IPS-15b (cell line): ENCODE results near the gene OR10S1.
"Not testable (repeated sequence)": the region's sequence is repeated elsewhere in the genome, so short reads cannot be mapped to it uniquely, and the experiment has no call there.

Experiments
- H3K27me3 ChIP-seq: one replicate; pipeline ENCODE4 v1.6.1; 2013; ENCODE audit warnings: low read length; ENCODE audit not compliant: control insufficient read depth, insufficient read depth
- H3K36me3 ChIP-seq: one replicate; pipeline ENCODE4 v1.6.1; 2013; ENCODE audit warnings: low read length; ENCODE audit not compliant: control insufficient read depth, insufficient read depth
- H3K4me1 ChIP-seq: one replicate; pipeline ENCODE4 v1.6.1; 2013; ENCODE audit warnings: mild to moderate bottlenecking, low read length; ENCODE audit not compliant: control insufficient read depth, insufficient read depth
- H3K4me3 ChIP-seq: one replicate; pipeline ENCODE4 v1.5.1; 2013; ENCODE audit warnings: low read depth, low read length
- H3K9ac ChIP-seq: one replicate; pipeline ENCODE4 v1.6.1; 2013; ENCODE audit warnings: low read depth, mild to moderate bottlenecking, low read length
- H3K9me3 ChIP-seq: one replicate; pipeline ENCODE4 v1.6.1; 2013; ENCODE audit warnings: mild to moderate bottlenecking, low read length; ENCODE audit not compliant: control insufficient read depth, insufficient read depth

Gene OR10S1, protein sequence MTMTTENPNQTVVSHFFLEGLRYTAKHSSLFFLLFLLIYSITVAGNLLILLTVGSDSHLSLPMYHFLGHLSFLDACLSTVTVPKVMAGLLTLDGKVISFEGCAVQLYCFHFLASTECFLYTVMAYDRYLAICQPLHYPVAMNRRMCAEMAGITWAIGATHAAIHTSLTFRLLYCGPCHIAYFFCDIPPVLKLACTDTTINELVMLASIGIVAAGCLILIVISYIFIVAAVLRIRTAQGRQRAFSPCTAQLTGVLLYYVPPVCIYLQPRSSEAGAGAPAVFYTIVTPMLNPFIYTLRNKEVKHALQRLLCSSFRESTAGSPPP

DNA sequence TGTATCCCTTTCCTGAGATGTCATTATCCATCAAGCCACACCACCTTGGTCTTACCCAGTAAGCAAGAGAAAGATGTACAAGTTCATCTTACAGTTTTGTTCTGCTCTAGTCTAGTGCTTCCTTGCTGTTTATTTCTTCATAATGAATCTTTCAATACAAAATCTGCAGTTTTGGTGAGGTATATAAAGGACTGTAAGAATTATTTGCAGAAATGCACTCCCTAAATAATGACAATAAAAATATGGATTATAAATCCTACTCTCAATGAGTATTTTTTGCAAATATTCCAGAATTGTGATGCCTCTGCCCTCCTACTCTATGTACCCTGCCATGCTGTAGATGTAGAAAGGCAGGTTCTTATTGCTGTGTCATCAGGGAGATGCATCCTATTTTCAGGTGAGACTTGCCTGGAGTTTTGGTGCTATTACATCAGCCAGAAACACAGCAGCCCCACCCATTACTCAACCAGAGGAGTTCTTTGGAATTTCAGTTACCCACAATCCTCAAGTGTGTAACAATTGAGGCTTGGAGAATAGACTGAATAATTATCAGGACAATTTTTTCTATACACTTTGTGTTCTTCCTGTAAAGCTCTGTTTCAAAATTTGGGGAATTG lies at the start of gene OR10S1:
TSS of gene OR10S1 (minus strand) at position 51 of the 617 bp plus-strand sequence. CDS start 117 bp downstream, outside the sequence.
- Histone ChIP-seq H3K27me3 (no peaks in the 10 kb centered on the region), H3K4me3 (no peak within 1 kb of the TSS), H3K4me1 (no peaks in the 10 kb centered on the region), H3K9me3 (no peaks in the 10 kb centered on the region), H3K9ac (no peak within 1 kb of the TSS), H3K36me3 (no peaks in the 10 kb centered on the region)

DNA sequence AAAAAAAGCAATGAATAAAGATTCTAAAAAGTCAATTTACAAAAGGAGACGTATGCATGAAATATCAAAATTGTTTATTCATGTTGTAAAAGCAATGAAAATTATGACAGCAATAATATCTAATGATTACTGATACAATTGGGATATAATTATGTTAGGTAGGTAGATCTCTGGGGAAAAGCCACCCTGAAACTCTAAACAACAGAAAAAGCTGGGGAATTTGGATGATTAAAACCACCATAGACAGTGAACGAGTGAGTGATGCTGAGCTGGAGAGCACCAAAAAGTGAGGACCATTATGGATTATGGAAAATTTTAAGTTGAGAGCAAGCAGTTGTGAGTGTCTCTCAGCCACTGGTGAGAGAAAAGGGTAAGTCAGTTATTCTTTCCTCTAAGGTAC lies 48.9 kb upstream of the OR10S1 start, which contains the start of gene OR10G8:
TSS of gene OR10G8 (plus strand) at position 301 of the 400 bp plus-strand sequence. CDS start 2,825 bp downstream, outside the sequence.
- no peaks in the 10 kb centered on the region for H3K27me3 ChIP-seq
- H3K4me1 ChIP-seq = no peaks in the 10 kb centered on the region
- H3K36me3 ChIP-seq = no peaks in the 10 kb centered on the region
- H3K4me3 ChIP-seq = no peak within 1 kb of the TSS
- H3K9ac ChIP-seq = no peak within 1 kb of the TSS
- H3K9me3 ChIP-seq = no peaks in the 10 kb centered on the region

DNA sequence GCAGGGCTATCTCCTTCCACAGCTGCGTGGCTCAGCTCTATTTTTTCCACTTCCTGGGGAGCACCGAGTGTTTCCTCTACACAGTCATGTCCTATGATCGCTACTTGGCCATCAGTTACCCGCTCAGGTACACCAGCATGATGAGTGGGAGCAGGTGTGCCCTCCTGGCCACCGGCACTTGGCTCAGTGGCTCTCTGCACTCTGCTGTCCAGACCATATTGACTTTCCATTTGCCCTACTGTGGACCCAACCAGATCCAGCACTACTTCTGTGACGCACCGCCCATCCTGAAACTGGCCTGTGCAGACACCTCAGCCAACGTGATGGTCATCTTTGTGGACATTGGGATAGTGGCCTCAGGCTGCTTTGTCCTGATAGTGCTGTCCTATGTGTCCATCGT lies 38.3 kb upstream of the OR10S1 start:
- not testable (repeated sequence) for H3K27me3 ChIP-seq, H3K9ac ChIP-seq, H3K36me3 ChIP-seq, H3K4me3 ChIP-seq, H3K9me3 ChIP-seq, H3K4me1 ChIP-seq

DNA sequence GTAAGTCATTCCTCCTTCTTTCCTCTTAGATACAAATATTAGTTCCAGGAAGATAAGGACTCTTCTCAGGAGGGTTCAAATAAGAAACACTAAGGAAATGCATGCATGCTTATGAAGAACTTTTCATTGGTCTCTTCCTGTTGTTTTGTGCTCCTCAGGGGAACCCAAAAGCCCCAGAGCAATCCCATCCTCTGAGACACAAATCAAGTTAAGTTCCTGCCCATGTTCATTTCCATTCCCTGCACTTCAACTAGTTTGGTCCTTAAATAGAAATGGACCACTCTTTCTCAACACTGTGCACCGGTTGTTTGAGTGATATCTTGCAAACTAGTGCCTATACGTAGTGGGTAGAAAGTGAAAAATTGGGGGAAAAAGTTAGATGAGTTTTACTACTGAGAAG lies 35.1 kb upstream of the OR10S1 start, which contains the start of gene OR10G4:
TSS of gene OR10G4 (plus strand) at position 301 of the 400 bp plus-strand sequence. CDS start 2,578 bp downstream, outside the sequence.
- H3K9ac ChIP-seq = no peak within 1 kb of the TSS
- no peaks in the 10 kb centered on the region for H3K4me1 ChIP-seq
- H3K36me3 ChIP-seq = no peaks in the 10 kb centered on the region
- no peaks in the 10 kb centered on the region for H3K27me3 ChIP-seq
- no peak within 1 kb of the TSS for H3K4me3 ChIP-seq
- no peaks in the 10 kb centered on the region for H3K9me3 ChIP-seq

DNA sequence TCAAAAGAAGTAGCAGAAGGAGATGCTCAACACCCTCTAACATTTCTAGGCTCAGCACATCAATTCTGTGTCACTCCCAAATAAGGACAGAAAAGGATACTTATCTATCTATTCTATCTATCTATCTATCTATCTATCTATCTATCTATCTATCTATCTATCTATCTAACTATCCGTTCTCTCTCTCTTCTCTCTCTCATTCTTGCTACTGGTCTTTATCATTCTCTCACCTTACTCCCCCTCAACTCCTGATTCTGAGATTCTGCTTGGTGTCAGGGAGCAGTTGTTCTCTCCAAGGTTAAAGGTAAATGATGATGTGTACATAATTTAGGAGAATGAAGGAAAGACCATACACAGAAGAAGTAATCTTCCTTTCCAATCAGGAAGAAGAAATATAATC lies 17.5 kb upstream of the OR10S1 start, which contains the start of gene OR10G6:
TSS of gene OR10G6 (minus strand) at position 43 of the 400 bp plus-strand sequence. CDS start at position 43, 0 bp downstream.
- no peak within 1 kb of the TSS for H3K9ac ChIP-seq
- H3K36me3 ChIP-seq = no peaks in the 10 kb centered on the region
- no peak within 1 kb of the TSS for H3K4me3 ChIP-seq
- no peaks in the 10 kb centered on the region for H3K9me3 ChIP-seq
- H3K4me1 ChIP-seq = no peaks in the 10 kb centered on the region
- H3K27me3 ChIP-seq = no peaks in the 10 kb centered on the region

DNA sequence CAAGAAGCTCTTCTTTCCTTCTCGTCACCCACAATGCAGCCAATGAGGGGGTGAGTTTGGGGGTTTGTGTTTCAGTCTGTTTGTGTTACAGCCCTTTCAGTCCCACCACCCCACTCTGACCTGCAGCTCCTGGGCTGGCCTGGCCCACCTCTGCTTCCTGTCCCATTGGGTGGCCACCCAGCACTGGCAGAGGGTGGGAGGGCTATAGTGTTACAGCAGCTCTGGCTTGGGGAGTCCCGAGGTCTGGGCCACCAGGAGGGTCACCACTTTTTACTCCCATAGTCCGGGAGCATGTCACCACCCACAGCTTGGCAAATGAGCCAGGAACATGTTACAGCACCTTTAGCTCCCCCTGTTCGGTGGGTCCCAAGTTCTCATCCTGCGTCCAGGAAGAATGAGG lies 1.7 kb upstream of the OR10S1 start:
- H3K9me3 ChIP-seq = no peaks in the 10 kb centered on the region
- no peak overlapping the region for H3K4me3 ChIP-seq
- no peaks in the 10 kb centered on the region for H3K36me3 ChIP-seq
- no peaks in the 10 kb centered on the region for H3K4me1 ChIP-seq
- no peaks in the 10 kb centered on the region for H3K27me3 ChIP-seq
- no peak overlapping the region for H3K9ac ChIP-seq

DNA sequence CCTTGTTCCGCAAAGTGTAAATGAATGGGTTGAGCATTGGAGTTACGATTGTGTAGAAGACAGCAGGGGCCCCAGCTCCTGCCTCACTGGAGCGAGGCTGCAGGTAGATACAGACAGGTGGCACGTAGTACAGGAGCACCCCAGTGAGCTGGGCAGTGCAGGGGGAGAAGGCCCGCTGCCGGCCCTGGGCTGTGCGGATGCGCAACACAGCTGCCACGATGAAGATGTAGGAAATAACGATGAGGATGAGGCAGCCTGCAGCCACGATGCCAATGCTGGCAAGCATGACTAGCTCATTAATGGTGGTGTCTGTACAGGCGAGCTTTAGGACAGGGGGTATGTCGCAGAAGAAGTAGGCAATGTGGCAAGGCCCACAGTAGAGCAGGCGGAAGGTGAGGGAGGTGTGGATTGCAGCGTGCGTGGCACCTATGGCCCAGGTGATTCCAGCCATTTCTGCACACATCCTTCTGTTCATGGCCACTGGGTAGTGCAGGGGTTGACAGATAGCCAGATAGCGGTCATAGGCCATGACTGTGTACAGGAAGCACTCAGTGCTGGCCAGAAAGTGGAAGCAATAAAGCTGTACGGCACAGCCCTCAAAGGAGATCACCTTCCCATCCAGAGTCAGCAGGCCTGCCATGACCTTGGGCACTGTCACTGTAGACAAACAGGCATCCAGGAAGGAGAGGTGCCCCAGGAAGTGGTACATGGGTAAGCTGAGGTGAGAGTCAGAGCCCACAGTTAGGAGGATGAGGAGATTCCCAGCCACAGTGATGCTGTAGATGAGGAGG lies 616 bp downstream of the OR10S1 start:
- Histone ChIP-seq H3K9ac (no peak overlapping the region), H3K4me3 (no peak overlapping the region), H3K9me3 (no peaks in the 10 kb centered on the region), H3K4me1 (no peaks in the 10 kb centered on the region), H3K27me3 (no peaks in the 10 kb centered on the region), H3K36me3 (no peaks in the 10 kb centered on the region)

DNA sequence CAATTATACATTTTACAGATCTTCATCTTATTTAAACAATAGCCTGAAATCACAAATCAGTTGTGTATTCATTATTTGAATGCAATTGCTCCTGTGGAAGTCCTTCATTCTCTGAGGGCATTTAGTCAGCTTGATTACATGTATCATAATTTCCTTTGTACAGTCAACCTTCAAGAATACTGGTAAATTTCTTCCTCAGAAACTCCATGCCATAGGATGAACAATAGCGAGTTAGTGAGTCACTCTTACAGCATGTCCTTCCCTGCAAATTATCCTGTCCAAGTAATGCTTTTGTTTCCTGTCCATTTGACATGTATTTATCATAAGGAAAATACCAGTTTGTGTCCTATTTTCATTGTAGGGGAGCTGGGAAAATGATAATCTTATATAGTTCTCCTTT lies 3.8 kb downstream of the OR10S1 start:
- H3K9me3 ChIP-seq = no peaks in the 10 kb centered on the region
- no peaks in the 10 kb centered on the region for H3K4me1 ChIP-seq
- H3K9ac ChIP-seq = no peak overlapping the region
- no peak overlapping the region for H3K4me3 ChIP-seq
- H3K27me3 ChIP-seq = no peaks in the 10 kb centered on the region
- no peaks in the 10 kb centered on the region for H3K36me3 ChIP-seq

DNA sequence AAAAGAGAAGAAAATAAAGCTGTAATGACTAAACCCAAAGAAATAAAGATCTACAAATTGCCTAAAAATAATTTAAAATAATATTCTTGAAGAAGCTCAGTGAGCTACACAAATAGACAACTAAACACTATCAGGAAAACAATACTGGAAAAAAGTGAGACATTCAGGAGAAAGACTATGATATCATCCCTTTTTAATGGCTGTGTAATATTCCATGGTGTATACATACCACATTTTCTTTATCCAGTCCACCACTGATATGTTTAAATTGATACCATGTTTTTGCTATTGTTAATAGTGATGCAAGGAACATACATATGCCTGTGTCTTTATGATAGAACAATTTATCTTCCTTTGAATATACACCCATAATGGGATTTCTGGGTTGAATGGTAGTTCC lies 20.8 kb downstream of the OR10S1 start:
- Histone ChIP-seq H3K27me3 (no peaks in the 10 kb centered on the region), H3K9ac (no peak overlapping the region), H3K9me3 (no peaks in the 10 kb centered on the region), H3K4me1 (no peaks in the 10 kb centered on the region), H3K4me3 (no peak overlapping the region), H3K36me3 (no peaks in the 10 kb centered on the region)

DNA sequence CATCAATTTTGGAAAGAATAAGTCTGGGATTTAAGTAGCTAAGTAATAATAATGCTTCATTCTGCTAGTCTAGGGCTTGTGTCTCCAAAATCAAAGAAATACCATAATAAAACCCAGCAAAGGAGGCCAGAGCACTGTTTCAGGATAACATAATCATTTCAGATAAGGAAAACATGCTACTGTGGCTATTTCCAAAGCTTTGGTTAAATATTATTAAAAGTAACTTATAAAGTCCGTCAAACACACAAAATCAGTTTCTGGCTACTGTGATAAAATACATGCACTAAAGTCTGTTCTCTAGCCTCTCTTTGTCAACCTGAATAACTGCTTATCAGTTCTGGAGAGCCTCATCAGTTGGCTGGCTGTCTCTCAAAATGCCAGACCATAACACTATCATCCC lies 32.4 kb downstream of the OR10S1 start:
- Histone ChIP-seq H3K4me1 (no peaks in the 10 kb centered on the region), H3K36me3 (no peaks in the 10 kb centered on the region), H3K4me3 (no peak overlapping the region), H3K27me3 (no peaks in the 10 kb centered on the region), H3K9me3 (no peaks in the 10 kb centered on the region), H3K9ac (no peak overlapping the region)

DNA sequence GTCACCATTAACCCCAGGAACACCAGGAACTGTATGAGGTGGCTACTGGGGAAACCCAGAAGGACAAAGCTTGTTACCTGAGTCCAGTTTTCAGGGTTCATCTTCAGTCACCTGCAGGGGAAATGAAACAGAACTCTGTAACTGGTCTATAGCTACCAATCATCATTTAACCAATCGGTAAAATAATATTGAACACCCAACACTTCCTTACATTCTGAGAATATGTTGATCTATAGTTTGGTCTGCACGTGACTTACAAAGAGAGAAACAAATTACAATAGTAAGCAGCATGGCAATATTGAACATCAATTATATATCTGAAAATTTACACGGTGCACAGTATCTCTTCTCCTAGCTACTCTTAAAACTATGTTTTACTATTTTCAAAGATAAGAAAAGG lies 33.8 kb downstream of the OR10S1 start, which contains the start of gene OR6T1:
TSS of gene OR6T1 (minus strand) at position 101 of the 400 bp plus-strand sequence. CDS start at position 101, 0 bp downstream.
- Histone ChIP-seq H3K4me1 (no peaks in the 10 kb centered on the region), H3K4me3 (no peak within 1 kb of the TSS), H3K36me3 (no peaks in the 10 kb centered on the region), H3K9ac (no peak within 1 kb of the TSS), H3K9me3 (no peaks in the 10 kb centered on the region), H3K27me3 (no peaks in the 10 kb centered on the region)
